HG02678 (cell line): ENCODE results near the gene GNAO1.

Experiments used
- ATAC-seq: cut with Tn5 transposase; IDR thresholded peaks from one replicate; pipeline ENCODE4 v1.9.1; 2021; ENCODE audit warnings: mild to moderate bottlenecking, moderate library complexity; ENCODE audit not compliant: unreplicated experiment

GNAO1 gene

GRCh38 chr16:56344518-56345405 is 153.5 kb downstream of the GNAO1 start:
- no peak for ATAC-seq

- ATAC-seq = no peak
Measured at GRCh38 chr16:56345406-56346050, 154.2 kb downstream of the GNAO1 start.

GRCh38 chr16:56346131-56346890 is 155.0 kb downstream of the GNAO1 start:
- no peak for ATAC-seq

- ATAC-seq = no peak
Measured at GRCh38 chr16:56347166-56347565, 155.9 kb downstream of the GNAO1 start.

- ATAC-seq = no peak
Measured at GRCh38 chr16:56347670-56348069, 156.4 kb downstream of the GNAO1 start.

GRCh38 chr16:56348168-56349085 is 157.1 kb downstream of the GNAO1 start:
- ATAC-seq = no peak

- ATAC-seq = no peak
Measured at GRCh38 chr16:56349086-56349415, 157.8 kb downstream of the GNAO1 start.

GRCh38 chr16:56349711-56350161 is 158.4 kb downstream of the GNAO1 start:
- no peak for ATAC-seq

GRCh38 chr16:56350491-56351405 is 159.5 kb downstream of the GNAO1 start:
- ATAC-seq = no peak

GRCh38 chr16:56351481-56351880 is 160.2 kb downstream of the GNAO1 start:
- ATAC-seq = no peak

GRCh38 chr16:56352351-56353053 is 161.2 kb downstream of the GNAO1 start:
- ATAC-seq = no peak

- no peak for ATAC-seq
Measured at GRCh38 chr16:56353054-56353921, 162.0 kb downstream of the GNAO1 start.

GRCh38 chr16:56354016-56354415 is 162.7 kb downstream of the GNAO1 start:
- no peak for ATAC-seq

- ATAC-seq = no peak
Measured at GRCh38 chr16:56354746-56355145, 163.5 kb downstream of the GNAO1 start.

- ATAC-seq = no peak
Measured at GRCh38 chr16:56355221-56355620, 163.9 kb downstream of the GNAO1 start.

GRCh38 chr16:56355786-56356275 is 164.5 kb downstream of the GNAO1 start:
- ATAC-seq = no peak
